ENCODE results near the gene ST13.

DNA sequence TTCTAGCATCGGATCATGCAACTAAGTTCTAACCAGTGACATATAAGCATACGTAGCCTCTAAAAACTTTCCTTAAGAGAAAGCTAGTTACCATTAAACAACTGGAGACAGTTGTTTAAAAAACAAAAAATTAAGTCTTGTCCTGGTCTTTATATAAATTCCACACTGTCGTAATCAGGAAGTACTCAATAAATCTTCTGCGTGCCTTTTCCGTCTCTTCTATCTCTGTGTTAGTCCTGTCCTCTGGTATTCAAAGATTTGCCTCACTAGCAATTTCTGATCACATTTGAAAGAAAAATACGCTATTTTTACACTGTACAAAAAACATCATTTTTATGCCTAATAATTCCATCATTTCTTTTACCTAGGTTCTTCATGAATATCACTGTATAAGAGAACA lies 27.3 kb downstream of the ST13 start:
- no peak for TF ChIP-seq SMC3 (conservative IDR thresholded peaks at IDR 0.05; ENCODE audit: poor library complexity)
- TF ChIP-seq, protein P1, sequence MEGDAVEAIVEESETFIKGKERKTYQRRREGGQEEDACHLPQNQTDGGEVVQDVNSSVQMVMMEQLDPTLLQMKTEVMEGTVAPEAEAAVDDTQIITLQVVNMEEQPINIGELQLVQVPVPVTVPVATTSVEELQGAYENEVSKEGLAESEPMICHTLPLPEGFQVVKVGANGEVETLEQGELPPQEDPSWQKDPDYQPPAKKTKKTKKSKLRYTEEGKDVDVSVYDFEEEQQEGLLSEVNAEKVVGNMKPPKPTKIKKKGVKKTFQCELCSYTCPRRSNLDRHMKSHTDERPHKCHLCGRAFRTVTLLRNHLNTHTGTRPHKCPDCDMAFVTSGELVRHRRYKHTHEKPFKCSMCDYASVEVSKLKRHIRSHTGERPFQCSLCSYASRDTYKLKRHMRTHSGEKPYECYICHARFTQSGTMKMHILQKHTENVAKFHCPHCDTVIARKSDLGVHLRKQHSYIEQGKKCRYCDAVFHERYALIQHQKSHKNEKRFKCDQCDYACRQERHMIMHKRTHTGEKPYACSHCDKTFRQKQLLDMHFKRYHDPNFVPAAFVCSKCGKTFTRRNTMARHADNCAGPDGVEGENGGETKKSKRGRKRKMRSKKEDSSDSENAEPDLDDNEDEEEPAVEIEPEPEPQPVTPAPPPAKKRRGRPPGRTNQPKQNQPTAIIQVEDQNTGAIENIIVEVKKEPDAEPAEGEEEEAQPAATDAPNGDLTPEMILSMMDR (IDR thresholded peaks at IDR 0.05; ENCODE audit: poor library complexity, severe bottlenecking) = no peak
- TF ChIP-seq EZH2 (IDR thresholded peaks at IDR 0.05; ENCODE audit: borderline replicate concordance, insufficient read depth, low read length, poor library complexity, severe bottlenecking) = no peak
- TF ChIP-seq RAD21 (conservative IDR thresholded peaks at IDR 0.05) = no peak
- TF ChIP-seq POLR2AphosphoS5 (IDR thresholded peaks at IDR 0.05) = no peak
- no peak for TF ChIP-seq MXI1 (conservative IDR thresholded peaks at IDR 0.05; ENCODE audit: poor library complexity, severe bottlenecking)
- no peak for TF ChIP-seq EP300 (conservative IDR thresholded peaks at IDR 0.05; ENCODE audit: poor library complexity, severe bottlenecking)

All from neural cell (in vitro differentiated cells).